Measurements from ENCODE around the gene CHD3.

CHD3 gene

GRCh38 chr17:7888184-7888920 lies at the start of gene CHD3:
TSS of gene CHD3 (plus strand) at chr17:7888789. CDS start at chr17:7889001, 212 bp downstream.
- DNase-seq = peak in 7 of 58 donors; percentile 10 to 69 (median 23)

DNA sequence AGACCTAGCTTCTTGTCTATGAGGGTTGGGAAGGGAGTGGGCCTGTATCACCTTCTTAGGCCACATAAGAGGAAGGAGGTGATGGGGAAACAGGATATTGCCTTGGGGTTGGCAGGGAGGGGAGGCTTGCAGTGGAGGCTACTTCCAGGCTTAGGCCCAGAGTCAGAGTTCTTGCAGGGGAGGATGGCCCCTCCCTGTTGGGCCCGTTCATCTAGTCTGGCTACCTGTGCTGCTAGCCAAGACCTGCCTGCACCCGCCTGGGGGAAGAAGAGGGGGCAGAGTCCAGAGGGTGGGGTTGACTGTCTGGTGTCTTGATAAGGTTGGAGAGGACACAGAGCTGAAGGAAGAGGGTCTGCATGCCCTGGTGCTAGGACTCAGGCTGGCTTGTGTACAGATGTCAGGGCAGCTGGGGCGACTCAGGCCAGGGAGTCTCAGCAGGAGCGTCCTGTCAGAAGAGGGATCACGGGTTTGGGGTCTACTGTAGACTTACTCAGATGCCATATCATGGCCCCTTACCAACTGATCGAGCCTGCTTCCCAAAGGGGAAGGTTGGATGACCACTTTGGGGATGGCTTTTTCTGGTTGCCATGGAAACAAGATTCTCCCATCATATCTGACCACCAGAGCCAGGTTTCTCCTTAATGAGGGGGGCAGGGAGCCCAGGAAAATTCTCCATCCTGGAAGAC lies 49.3 kb upstream of the CHD3 start:
- DNase-seq = no peak

GRCh38 chr17:7839876-7840261 lies 48.7 kb upstream of the CHD3 start:
- peak in 1 of 58 donors; percentile 36 for DNase-seq

- DNase-seq = no peak
Measured at GRCh38 chr17:7840441-7840840, 48.1 kb upstream of the CHD3 start.

DNA sequence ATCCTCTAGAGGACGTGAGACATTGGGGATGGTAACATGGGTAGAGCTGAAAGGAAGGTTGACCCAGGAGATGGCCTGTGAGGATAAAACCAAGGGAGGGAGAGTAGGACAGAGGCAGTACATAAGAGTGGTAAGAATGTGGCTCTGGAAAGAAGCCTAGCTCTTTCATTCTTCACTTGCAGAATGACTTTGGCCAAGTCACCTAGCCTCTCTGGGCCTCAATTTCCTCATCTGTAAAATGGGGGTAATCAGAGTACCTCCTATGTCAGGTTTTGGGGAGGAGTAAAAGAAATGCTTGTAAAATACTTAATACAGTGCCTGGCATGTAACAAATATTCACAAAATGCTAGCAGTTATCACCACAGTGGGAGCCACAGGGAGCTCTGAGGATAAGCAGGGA lies 47.7 kb upstream of the CHD3 start:
- no peak for DNase-seq

- DNase-seq = peak in 54 of 58 donors; percentile 51 to 96 (median 84)
Measured at GRCh38 chr17:7841396-7841914, 47.1 kb upstream of the CHD3 start.

DNA sequence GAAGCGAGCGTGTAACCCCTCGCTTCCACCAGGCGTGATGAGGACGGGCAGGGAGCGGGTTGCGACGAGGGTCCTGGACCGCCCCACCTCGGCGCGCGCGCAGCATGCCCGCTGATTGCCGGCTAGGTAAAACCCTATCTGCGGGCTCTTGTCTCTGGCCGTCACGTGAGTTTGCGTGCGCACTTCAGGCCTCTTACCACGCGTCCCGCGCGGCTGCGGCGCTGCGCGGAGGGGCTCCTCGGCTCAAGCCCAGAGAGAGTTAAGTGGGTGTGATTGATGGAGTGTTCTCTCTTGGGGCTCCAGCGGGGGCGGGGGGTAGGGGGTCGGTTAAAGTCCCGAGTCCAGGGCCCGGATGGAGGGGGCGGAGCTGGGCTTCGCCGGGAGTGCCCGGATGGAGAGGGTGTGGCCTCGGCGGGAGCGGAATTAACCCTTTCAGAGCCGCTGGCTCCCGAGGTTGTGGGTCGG lies 46.6 kb upstream of the CHD3 start:
- DNase-seq = peak; percentile 63 to 96 (median 88)

DNA sequence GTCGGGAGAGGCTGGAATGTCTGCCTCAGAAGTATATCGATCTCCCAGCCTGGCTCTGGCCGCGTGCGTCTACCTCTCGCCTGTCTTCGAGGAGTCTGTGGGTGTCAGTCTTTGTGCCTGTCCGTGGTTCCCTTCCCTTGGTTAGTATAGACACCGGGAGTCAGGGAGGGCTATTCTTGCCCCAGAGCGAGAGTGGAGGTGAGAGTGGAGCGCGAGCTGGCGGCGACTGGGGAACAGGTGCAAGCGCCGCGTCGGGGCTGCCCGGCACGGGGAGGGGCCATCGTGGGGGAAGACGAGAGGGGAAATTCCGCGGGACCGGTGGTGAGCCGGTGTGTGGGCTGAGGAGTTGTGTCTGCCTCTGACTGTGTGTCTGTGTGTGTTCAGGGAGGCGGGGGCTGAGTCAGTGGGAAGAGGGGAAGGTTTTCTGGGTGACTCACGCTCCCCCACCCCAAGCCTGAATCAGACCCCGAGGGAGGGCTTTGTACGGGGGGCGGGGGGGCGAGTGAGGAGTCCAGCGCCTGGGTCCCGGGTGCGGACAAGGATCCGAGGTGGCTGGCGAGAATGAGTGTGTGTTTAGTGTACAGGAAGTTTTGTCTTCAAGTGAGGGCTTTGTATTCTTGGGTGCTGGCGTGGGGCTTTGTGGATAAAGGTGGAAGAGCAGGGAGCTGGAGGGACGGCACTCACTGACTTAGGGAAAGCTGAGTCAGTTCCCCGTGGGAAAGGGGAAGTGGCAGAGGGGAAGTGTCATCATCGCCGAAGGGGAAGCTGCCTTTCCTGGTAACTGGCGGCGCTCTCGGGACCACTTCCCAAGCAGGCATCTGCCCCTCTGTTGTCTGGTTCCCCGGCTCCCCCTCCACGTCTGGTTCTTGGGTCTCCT lies 46.0 kb upstream of the CHD3 start:
- DNase-seq = peak in 44 of 58 donors; percentile 31 to 87 (median 62)

GRCh38 chr17:7843257-7843535 lies 45.4 kb upstream of the CHD3 start:
- peak in 1 of 58 donors; percentile 59 for DNase-seq

- peak in 52 of 58 donors; percentile 30 to 81 (median 63) for DNase-seq
Measured at GRCh38 chr17:7843536-7844291, 44.9 kb upstream of the CHD3 start.

DNA sequence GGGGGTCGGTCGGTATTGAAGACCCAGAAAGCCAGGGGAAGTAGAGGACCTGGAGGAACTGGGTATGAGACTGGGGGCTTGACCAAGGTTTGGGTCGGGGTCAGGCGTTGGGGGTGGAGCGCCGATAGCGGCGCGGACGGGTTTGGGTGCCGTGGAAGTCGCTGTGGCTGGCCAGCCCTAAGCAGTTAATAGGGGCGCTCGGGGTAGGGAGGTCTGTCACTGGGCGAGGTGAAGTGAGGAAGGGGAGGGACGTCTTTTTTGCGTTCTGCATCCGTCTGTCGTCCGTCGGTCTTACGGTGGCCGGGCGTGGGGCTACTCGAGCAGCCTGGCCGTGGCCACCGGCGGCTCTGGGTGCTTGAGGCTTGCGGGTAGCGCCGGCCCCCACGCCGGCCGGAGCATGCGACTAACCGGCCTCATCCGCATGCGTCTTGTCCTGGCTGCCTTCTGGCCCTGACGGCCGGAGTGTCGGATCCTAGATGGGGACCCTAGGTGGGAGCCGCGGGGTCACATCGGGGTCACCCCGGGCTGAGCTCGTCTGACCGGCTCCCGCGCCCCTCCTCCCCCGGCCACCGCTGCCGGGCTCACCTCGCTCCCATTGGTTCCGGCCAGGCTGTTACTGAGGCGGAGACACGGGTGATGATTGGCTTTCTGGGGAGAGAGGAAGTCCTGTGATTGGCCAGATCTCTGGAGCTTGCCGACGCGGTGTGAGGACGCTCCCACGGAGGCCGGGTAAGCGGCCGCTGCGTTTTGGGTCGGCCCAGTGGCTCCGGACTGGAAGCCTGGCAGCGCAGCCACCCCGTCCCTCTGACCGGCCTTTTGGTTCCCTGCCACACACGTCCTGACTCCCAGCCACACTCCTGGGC lies 44.1 kb upstream of the CHD3 start:
- peak; percentile 55 to 96 (median 90) for DNase-seq

DNA sequence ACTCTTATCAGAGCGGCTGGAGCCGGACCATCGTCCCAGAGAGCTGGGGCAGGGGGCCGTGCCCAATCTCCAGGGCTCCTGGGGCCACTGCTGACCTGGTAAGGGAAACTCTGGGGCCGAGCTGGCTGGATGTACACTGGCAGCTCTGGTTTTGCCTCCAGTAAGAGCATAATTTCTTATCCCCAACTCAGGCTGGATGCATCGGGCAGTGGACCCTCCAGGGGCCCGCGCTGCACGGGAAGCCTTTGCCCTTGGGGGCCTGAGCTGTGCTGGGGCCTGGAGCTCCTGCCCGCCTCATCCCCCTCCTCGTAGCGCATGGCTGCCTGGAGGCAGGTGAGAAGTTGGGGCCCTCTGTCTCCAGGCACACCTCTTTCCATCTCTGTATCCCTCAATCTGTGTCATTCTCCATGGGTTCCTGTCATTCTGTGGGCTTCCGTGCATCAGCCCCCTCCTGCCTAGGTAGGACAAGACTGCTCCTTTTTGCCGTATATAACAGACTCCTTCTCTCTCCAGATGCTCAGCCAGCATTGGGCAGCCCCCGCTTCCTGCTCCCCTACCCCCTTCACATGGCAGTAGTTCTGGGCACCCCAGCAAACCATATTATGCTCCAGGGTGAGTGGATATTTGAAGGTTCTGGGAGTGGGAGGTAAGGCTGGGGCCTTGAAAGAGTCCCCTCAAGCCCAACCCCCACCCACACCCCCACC lies 43.1 kb upstream of the CHD3 start:
- DNase-seq = no peak

GRCh38 chr17:7846063-7846735 lies 42.4 kb upstream of the CHD3 start:
- no peak for DNase-seq

- no peak for DNase-seq
Measured at GRCh38 chr17:7846765-7847661, 41.6 kb upstream of the CHD3 start.

DNA sequence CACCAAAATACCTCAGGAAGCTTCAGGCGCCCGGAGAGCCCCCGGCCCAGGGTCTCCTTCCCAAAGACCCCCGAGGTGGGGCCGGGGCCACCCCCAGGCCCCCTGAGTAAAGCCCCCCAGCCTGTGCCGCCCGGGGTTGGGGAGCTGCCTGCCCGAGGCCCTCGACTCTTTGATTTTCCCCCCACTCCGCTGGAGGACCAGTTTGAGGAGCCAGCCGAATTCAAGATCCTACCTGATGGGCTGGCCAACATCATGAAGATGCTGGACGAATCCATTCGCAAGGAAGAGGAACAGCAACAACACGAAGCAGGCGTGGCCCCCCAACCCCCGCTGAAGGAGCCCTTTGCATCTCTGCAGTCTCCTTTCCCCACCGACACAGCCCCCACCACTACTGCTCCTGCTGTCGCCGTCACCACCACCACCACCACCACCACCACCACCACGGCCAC lies 40.4 kb upstream of the CHD3 start:
- no peak for DNase-seq

DNA sequence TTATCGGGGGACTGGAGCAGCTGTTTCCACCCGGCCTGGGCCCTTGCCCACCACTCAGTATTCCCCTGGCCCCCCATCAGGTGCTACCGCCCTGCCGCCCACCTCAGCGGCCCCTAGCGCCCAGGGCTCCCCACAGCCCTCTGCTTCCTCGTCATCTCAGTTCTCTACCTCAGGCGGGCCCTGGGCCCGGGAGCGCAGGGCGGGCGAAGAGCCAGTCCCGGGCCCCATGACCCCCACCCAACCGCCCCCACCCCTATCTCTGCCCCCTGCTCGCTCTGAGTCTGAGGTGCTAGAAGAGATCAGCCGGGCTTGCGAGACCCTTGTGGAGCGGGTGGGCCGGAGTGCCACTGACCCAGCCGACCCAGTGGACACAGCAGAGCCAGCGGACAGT lies 39.9 kb upstream of the CHD3 start:
- no peak for DNase-seq

DNA sequence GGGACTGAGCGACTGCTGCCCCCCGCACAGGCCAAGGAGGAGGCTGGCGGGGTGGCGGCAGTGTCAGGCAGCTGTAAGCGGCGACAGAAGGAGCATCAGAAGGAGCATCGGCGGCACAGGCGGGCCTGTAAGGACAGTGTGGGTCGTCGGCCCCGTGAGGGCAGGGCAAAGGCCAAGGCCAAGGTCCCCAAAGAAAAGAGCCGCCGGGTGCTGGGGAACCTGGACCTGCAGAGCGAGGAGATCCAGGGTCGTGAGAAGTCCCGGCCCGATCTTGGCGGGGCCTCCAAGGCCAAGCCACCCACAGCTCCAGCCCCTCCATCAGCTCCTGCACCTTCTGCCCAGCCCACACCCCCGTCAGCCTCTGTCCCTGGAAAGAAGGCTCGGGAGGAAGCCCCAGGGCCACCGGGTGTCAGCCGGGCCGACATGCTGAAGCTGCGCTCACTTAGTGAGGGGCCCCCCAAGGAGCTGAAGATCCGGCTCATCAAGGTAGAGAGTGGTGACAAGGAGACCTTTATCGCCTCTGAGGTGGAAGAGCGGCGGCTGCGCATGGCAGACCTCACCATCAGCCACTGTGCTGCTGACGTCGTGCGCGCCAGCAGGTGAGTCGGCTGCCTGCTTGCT lies 39.3 kb upstream of the CHD3 start:
- DNase-seq = no peak

All from anterior cingulate cortex (tissue), 58 donors.